Measurements from ENCODE around the gene FARSA. TPM values are rescaled to one million over a fixed set of nuclear protein-coding genes. Genes with fewer than 3 reads are reported as not detected.
"Not testable (repeated sequence)": the region's sequence is repeated elsewhere in the genome, so short reads cannot be mapped to it uniquely, and the experiment has no call there.

FARSA gene
- polyA plus RNA-seq (2013, experiment 1 of 2; ENCODE audit: insufficient read length) = 61.3 TPM
- polyA plus RNA-seq (2013, experiment 2 of 2; ENCODE audit: insufficient read length) = 58.3 TPM

DNA sequence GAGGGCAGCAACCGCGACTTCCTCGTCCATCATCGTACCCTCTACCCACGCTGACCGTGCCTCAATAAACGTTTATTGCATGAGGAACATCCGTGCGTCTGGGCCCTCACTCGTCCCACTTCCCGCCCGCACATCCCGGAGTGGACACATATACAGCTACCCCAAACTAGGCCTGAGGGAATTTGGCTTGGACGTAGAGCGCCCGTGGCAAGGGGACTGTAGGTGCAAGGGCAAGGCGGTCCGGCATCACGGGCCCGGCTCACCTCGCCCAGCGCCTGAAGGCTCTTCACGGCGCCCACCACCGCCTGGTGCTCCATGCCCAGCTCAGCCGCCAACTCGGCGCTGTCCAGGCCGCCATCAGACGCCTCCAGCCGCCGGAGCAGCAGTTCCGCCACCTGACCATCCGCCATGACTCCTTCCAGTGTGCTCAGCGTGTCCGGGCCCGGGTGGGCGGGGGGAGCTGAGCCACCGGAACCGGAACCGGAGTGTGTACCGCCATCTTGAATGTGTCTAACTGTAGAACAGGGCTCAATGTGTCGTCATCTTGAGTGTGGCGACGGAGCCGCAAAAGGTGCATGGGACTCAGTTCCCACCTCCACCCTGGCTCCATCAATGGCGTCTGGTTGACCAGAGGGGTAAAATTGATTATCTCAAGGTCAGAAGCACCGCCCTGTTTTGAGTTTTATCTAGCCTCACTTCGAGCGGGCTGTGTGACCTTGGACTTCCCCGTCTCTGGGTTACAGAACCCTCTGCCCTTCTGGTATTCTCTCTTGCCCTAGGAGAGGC lies at the start of gene FARSA:
TSS of gene FARSA (minus strand) at position 425 of the 786 bp plus-strand sequence. CDS start at position 410, 15 bp downstream.
- DNase-seq = peak; percentile 90

DNA sequence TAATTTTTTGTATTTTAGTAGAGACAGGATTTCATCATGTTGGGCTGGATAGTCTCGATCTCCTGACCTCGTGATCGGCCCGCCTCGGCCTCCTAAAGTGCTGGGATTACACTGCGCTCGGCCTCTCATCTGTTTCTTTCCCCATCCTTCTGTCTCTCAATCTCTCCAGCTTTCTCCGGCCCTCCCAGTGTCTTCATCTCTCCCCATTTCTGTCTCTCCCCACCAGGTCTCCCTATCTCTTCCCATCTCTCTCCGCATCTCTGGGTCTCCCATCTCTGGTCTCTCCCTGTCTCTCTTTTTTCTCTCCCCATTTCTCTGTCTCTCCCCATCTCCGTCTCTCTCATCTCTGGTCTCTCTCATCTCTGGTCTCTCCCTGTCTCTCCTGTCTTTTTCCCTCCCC lies 49.6 kb upstream of the FARSA start:
- DNase-seq = no peak

DNA sequence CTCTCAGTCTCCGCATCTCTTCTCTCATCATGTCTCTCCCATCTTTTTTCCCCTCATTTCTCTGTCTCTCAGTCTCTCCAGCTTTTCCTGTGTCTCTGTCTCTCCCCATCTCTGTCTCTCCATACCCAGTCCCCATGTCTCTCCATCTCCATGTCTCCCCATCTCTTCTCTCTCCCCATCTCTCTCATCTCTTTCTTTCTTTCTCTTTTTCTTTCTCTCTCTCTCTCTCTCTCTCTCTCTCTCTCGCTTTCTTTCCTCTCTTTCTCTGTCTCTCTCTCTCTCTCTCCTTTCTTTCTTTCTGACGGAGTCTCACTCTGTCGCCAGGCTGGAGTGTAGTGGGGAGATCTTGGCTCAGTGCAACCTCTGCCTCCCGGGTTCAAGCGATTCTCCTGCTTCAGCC lies 49.1 kb upstream of the FARSA start:
- no peak for DNase-seq

DNA sequence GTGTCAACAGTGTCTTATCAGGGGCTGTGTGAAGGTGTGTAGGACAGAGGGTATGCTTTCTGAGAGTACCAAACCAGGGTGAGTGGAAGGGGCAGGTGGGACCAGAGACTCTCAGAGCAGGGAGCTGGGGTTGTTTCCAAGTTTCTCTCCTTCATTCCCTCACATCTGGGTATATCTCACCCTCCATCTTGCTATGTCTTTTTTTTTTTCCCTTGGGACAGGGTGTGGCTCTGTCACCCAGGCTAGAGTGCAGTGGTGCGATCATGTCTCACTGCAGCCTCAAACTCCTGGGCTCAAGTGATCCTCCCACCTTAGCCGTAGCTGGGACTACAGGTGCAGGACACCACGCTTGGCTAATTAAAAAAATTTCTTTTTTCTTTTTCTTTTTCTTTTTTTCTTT lies 46.5 kb upstream of the FARSA start:
- DNase-seq = no peak

DNA sequence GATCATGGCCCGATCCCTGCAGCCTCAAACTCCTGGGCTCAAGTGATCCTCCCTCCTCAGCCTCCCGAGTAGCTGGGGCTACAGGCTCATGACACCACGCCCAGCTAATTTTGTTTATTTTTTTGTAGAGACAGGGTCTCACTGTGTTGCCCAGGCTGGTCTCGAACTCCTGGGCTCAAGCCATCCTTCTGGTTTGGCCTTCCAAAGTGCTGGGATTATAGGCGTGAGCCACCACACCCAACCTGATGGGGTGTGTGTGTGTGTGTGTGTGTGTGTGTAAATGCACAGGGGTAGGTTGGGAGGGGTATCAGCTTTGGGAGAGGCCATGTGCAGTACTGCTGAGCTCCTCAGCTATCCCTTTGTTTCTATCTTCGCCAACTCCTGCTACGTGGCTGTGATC lies 42.6 kb upstream of the FARSA start:
- DNase-seq = not testable (repeated sequence)

DNA sequence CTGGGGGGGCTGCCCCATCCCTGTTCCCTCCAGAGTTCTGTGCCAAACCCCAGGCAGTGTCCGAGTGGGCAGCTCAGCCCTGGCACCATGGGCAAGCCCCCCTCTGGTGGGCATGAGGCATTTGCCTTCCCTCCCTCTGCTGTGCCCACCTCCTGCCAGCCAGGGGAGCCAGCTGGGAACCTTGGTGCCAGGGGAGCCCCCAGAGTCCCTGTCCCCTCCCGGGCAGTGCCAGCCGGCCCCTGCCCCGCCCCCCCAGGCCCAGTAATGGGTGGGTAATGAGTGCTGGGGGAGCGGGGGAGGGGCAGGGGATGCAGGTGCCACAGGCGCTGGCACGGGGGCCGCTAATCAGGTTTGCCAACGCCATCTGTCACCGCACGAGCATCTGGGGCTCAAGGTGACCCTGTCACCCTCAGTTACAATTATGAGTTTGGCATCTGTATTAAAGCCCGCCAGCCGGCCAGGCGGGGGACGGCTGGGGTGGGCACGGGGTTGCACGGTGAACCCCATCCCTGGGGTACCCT lies 41.8 kb upstream of the FARSA start:
- no peak for DNase-seq

DNA sequence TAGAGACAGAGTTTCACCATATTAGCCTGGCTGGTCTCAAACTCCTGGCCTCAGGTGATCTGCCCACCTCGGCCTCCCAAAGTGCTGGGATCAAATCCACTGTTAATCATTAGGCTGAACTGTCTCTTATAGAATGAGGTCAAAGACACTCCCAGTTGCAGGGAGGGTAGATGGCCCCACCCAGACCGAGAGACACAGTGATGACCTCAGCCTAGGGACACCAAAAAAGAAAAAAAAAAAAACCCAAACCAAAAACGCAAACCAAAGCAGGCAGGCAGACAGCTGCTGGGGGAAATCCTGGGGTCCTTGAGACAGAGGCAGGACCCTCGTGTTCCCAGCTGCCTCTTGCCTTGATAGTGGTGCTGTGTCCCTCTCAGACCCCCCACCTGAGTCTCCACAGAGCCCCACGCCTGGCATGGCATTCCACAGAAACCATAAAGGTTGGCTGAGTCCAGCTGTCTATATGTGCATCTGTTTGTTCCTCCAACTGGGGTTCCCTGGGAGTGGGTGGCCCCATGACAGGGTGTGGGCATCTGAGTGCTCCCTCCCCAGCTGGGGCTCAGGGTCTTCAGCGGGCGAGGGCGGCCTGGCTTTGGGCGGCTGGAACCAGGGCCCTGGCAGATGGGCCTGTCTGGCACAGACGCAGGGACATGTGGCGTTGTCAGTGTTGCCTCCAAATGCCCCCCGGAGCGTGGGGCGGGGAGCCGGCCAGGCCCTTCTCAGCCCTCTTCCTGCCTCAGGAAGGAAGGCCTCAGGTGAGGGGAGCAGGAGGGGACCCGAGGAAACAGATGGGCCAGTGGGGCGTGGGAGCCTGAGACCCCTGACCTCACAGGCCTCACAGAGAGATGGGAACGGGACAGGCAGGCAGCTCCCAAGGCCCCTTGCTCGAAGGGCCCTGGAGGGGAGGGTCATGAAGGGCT lies 41.0 kb upstream of the FARSA start:
- no peak for DNase-seq

DNA sequence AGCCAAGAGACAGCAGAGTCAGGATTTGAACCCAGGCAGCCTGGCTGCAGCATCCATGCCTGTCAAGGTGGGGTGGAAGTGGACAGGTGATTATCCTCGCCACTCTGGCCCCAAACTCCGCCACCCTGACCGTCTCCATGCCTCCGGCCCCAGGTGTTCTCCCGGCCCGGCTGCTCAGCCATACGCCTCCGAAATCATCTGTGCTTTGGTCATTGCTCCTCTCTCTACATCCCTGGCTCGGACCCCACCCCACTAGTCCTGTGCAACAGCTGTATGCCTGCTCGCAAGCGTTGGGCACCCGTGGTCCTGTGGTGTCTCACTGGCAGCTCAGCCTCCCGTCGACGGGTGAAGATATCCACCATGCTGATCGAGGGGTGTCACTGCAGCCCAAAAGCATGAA lies 39.7 kb upstream of the FARSA start:
- DNase-seq = no peak

DNA sequence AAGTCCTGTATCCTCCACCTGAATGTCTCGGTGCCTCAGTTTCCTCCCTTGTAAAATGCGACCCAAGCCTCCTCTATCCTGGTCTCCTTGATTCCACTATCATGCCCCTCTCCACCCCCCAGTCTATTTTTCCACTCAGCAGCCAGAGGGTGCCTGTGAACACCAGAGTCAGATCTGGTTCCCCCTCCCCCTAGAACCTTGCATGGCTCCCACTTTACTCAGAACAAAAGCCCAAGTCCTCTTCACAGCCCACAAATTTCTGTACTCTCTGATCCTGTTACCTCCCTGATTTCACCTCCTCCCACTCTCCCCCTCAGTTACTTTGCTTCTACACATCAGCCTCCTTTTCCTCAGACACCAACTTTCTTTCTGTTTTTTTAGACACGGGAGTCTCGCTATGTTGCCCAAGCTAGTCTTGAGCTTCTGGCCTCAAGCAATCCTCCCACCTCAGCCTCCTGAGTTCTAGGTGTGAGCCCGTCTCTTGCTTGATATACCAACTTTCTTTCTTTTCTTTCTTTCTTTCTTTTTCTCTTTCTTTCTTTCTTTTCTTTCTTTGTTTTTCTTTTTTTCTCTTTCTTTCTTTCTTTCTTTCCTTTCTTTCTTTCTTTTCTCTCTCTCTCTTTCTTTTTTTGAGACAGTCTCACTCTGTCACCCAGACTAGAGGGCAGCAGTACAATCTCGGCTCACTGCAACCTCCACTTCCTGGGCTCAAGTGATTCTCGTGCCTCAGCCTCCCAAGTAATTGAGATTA lies 36.7 kb upstream of the FARSA start:
- DNase-seq = no peak

DNA sequence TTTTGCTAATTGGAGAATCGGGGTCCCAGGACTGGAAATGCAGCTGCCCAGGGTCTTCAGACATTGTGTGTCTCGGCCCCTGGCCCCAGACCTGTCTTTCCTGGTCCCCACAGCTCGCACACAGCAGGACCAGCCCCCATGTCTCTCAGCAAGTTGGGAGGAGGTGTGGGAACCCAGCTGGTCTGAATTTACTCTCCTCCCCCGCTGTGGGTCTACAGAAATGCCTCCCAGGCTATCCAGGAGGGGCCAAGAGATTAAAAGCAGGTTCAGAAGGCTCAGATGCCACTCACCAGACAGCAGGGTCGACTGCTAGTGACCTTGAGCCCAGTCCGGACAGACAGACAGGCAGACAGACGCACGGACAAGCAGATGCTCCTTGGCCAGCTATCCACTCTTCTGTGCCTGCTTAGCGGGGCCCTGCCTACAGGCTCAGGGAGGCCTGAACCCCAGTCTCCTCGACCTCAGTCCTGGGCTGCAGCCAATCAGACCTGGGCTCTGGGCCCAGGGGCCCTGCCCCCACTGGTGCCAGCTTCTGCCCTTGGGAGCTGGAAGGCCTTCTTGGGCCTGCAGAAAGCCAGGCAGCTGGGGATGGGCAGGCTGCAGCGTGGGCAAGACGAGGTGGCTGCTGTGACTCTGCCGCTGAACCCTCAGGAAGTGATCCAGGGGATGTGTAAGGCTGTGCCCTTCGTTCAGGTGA lies 35.9 kb upstream of the FARSA start, which contains the start of gene DAND5:
TSS of gene DAND5 (plus strand) at position 285 of the 697 bp plus-strand sequence. CDS start at position 370, 85 bp downstream.
- DNase-seq = no peak

DNA sequence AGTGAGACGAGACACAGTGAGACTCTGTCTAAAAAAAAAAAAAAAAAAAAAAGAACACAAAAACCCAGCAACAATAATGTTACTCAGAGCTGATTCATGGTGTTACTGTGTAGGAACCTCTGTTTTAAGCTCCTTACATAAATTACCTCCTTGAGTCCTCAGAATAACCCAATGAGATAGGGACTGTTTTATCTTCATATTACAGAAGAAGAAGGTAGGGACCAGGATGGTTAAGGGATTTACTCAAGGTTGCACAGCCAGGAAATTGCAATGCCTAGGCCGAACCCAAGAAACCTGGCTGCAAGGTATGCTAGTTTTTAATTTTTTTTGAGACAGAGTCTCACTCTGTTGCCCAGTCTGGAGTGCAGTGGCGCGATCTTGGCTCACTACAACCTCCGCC lies 34.4 kb upstream of the FARSA start:
- no peak for DNase-seq

DNA sequence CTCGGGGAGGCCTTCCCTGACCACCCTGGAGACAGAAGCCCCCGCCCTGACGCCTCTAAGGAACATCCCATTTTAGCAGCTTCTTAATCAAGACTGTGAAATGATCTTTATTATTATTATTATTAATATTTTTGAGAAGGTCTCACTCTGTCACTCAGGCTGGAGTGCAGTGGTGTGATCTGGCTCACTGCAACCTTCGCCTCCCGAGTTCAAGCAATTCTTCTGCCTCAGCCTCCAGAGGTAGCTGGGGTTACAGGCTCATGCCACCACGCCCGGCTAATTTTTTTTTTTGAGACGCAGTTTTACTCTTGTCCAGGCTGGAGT lies 32.3 kb upstream of the FARSA start:
- no peak for DNase-seq

DNA sequence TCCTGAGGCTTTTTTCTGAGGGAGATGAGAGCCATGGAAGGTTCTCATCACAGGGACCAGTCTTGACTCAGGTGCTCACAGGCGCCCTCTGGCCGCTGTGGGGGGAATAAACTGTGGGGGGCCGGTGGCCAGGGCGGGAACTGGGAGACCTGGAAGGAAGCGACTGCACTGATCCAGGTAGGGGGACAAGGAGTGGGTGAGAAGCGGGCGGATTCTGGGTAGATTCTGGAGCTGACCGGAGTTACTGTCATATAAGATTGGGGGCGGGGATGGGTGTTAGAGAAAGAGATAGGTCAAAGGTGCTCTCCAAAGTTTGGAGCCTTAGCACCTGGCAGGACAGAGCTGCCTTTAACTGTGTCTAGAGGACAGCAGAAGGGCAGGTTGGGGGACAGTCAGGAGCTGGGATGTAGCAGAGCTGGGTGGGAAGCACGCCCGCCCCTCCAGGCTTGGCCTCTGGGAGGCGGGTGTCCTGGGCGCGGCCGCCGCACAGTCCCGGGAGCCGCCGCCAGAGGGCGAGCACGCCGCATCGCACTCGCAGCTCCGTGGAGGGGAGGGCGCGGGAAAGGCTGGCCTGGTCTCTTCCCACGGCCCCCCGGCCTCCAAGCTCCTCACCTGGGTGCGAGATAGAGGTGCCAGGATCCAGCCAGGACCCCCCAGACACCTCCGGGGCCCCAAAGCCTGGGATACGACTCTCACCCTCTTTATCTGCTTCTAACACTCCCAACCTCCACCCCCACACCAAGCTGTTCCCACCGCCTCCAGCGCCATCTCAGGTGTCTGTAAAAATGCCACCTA lies 31.7 kb upstream of the FARSA start:
- peak; percentile 75 for DNase-seq

DNA sequence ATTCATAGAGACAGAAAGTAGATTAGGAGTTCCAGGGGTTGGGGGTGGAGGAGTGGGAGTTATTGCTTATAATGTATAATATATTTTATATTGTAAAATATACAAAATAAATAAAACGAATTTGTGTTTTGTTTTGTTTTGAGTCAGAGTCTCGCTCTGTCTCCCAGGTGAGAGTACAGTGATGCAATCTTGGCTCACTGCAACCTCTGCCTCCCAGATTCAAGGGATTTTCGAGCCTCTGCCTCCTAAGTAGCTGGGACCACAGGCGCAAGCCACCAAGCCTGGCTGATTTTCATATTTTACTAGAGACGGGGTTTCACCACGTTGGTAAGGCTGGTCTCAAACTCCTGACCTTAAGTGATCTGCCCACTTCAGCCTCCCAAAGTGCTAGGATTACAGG lies 26.0 kb upstream of the FARSA start:
- DNase-seq = no peak

DNA sequence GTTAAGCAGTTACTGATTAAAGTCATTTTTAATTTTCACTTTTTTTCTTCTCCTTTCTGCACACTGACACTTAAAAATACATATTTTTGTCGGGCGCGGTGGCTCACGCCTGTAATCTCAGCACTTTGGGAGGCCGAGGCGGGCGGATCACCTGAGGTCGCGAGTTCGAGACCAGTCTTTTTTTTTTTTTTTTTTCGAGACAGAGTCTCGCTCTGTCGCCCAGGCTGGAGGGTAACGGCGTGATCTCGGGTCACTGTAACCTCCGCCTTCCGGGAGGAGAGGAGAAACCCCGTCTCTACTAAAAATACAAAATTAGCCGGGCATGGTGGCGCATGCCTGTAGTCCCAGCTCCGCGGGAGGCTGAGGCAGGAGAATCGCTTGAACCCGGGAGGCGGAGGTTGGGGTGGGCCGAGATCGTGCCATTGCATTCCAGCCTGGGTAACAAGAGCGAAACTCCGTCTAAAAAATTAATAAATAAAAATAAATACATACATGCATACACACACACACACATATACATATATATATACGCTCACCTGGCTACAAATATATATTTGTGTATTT lies 24.0 kb upstream of the FARSA start:
- DNase-seq = not testable (repeated sequence)

DNA sequence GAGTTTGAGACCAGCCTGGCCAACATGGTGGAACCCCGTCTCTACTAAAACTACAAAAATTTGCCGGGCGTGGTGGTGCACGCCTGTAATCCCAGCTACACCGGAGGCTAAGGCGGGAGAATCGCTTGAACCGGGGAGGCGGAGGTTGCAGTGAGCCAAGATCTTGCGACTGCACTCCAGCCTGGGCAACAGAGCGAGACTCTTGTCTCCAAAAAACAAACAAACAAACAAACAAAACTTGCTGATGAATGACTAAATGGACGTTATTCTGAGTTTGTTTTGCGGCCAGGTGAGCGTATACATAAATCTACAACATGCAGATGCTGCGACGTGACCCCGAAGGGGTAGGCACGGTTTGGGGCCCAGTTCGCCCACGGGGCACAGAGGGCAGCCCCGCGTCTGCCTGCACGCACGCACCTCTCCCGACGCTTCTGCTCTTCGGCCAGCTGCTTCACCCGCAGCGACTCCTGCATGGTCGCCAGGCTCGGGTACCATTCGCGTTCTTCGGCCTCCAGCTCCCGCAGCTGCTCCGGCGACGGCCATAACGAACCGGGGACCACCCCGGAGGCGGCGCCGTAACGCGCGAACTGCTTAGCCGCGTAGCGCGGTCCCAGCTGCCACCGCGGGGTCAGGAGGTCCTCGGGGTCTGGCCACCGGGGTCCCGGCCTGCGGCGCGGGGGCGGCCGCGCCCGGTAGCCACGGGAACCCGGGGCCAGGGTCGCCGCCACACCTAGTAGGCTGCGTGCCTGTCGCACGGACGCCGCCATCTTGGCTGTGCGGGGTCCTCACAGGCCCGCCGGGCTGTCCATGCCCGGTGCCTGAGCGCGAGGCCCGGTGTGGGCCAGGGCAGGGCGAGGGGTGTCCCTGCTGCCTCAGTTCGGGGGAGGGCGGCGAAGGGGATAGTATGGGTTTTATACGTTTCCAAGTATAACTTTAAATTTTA lies 23.2 kb upstream of the FARSA start, which contains the start of gene GADD45GIP1:
TSS of gene GADD45GIP1 (minus strand) at position 778 of the 943 bp plus-strand sequence. CDS start at position 767, 11 bp downstream.
- DNase-seq = peak; percentile 85

DNA sequence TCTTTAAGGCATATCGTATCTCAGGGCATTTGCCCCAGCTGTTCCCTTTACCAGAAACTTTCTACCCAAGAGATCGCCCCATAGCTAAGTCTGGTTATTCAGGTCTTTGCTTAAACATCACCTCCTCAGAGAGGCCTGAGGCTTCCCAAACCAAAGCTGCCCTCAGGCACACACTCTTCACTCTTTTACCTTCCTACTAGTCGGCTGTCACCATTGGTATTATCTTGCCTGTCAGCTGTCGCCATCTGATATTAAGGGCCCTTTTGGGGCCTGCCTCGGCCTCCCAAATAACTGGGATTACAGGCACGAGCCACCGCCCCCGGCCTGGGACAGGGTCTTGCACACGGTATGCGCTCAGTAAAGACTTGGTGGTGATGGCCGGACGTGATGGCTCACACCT lies 22.5 kb upstream of the FARSA start:
- DNase-seq = no peak

DNA sequence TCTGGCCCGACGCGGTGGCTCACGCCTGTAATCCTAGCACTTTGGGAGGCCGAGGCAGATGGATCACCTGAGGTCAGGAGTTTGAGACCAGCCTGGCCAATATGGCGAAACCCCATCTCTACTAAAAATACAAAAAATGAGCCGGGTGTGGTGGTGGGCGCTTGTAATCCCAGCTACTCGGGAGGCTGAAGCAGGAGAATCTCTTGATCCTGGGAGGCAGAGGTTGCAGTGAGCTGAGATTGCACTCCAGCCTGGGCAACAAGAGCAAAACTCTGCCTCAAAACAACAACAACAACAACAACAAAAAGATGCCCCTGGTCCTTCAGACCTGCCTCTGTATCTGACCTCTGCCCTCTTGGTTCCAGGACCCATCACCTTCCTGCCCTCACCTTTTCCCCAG lies 22.1 kb upstream of the FARSA start:
- not testable (repeated sequence) for DNase-seq

DNA sequence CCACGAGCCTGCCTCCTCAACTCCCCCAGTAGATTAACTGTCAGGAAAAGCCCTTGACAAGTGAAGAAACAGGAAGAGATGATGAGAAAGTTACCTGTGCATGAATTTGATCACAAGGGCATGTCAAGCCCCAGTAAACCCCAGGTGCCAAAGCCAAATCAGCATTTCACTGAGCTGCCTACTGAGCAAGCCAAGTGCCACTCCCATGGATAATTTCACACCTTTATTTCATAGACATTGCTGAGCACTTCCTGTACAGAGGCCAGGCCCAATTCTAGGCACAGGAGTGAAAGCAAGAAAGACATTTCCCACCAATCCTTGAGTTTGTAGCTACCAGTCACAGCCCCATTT lies 21.1 kb upstream of the FARSA start:
- no peak for DNase-seq

Measured in fibroblast of skin of scalp (primary cell).